ENCODE measurements around the gene RPL26. TPM values are rescaled to one million over a fixed set of nuclear protein-coding genes. Genes with fewer than 3 reads are reported as not detected.
A peak's percentile ranks its signal among the peaks of the same experiment; 100 is the strongest.

Gene RPL26
- total RNA-seq, 1 donor from 2014 or later = 1,901 TPM

- Mint-ChIP-seq H3K9me3 (ENCODE audit: unreplicated experiment) (no peaks in the 10 kb centered on the region), H3K27ac (ENCODE audit: unreplicated experiment) (no peak overlapping the region), H3K36me3 (ENCODE audit: low read depth, unreplicated experiment) (peaks cover 16% of the 10 kb centered on the region), H3K27me3 (ENCODE audit: unreplicated experiment) (no peaks in the 10 kb centered on the region), H3K4me1 (ENCODE audit: unreplicated experiment) (peaks cover 6% of the 10 kb centered on the region), H3K4me3 (ENCODE audit: unreplicated experiment) (no peak overlapping the region)
- no peak for TF ChIP-seq CTCF (IDR thresholded peaks at IDR 0.05; ENCODE audit: unreplicated experiment)
- DNase-seq (ENCODE audit: low spot score) = no peak
Observed at GRCh38 chr17:8368193-8368592, 14.8 kb downstream of the RPL26 start.

- Mint-ChIP-seq H3K36me3 (ENCODE audit: low read depth, unreplicated experiment) (peaks cover 16% of the 10 kb centered on the region), H3K27ac (ENCODE audit: unreplicated experiment) (peak overlapping the region; percentile 64), H3K4me1 (ENCODE audit: unreplicated experiment) (peaks cover 22% of the 10 kb centered on the region), H3K4me3 (ENCODE audit: unreplicated experiment) (no peak overlapping the region), H3K9me3 (ENCODE audit: unreplicated experiment) (no peaks in the 10 kb centered on the region), H3K27me3 (ENCODE audit: unreplicated experiment) (no peaks in the 10 kb centered on the region)
- TF ChIP-seq CTCF (IDR thresholded peaks at IDR 0.05; ENCODE audit: unreplicated experiment) = no peak
- DNase-seq (ENCODE audit: low spot score) = no peak
Observed at GRCh38 chr17:8366231-8366630, 16.8 kb downstream of the RPL26 start.

- Mint-ChIP-seq H3K27me3 (ENCODE audit: unreplicated experiment) (no peaks in the 10 kb centered on the region), H3K36me3 (ENCODE audit: low read depth, unreplicated experiment) (peaks cover 13% of the 10 kb centered on the region), H3K4me3 (ENCODE audit: unreplicated experiment) (no peak overlapping the region), H3K4me1 (ENCODE audit: unreplicated experiment) (peaks cover 32% of the 10 kb centered on the region), H3K9me3 (ENCODE audit: unreplicated experiment) (no peaks in the 10 kb centered on the region), H3K27ac (ENCODE audit: unreplicated experiment) (peak overlapping the region; percentile 70)
- no peak for TF ChIP-seq CTCF (IDR thresholded peaks at IDR 0.05; ENCODE audit: unreplicated experiment)
- no peak for DNase-seq (ENCODE audit: low spot score)
Observed at GRCh38 chr17:8365143-8365542, 17.9 kb downstream of the RPL26 start.

- Mint-ChIP-seq H3K27me3 (ENCODE audit: unreplicated experiment) (peaks cover 1% of the 10 kb centered on the region), H3K27ac (ENCODE audit: unreplicated experiment) (peak overlapping the region; percentile 74), H3K36me3 (ENCODE audit: low read depth, unreplicated experiment) (no peaks in the 10 kb centered on the region), H3K4me3 (ENCODE audit: unreplicated experiment) (no peak overlapping the region), H3K4me1 (ENCODE audit: unreplicated experiment) (peaks cover 49% of the 10 kb centered on the region), H3K9me3 (ENCODE audit: unreplicated experiment) (no peaks in the 10 kb centered on the region)
- TF ChIP-seq CTCF (IDR thresholded peaks at IDR 0.05; ENCODE audit: unreplicated experiment) = no peak
- DNase-seq (ENCODE audit: low spot score) = no peak
Observed at GRCh38 chr17:8362651-8363332, 20.2 kb downstream of the RPL26 start.

GRCh38 chr17:8360751-8361150 lies 22.2 kb downstream of the RPL26 start:
- Mint-ChIP-seq H3K36me3 (ENCODE audit: low read depth, unreplicated experiment) (no peaks in the 10 kb centered on the region), H3K9me3 (ENCODE audit: unreplicated experiment) (no peaks in the 10 kb centered on the region), H3K4me1 (ENCODE audit: unreplicated experiment) (peaks cover 50% of the 10 kb centered on the region), H3K4me3 (ENCODE audit: unreplicated experiment) (peak overlapping the region; percentile 70), H3K27me3 (ENCODE audit: unreplicated experiment) (peaks cover 1% of the 10 kb centered on the region), H3K27ac (ENCODE audit: unreplicated experiment) (peak overlapping the region; percentile 100)
- no peak for DNase-seq (ENCODE audit: low spot score)
- TF ChIP-seq CTCF (IDR thresholded peaks at IDR 0.05; ENCODE audit: unreplicated experiment) = no peak

All from endothelial cell (in vitro differentiated cells).